Kidney (tissue), 14 donors: Measurements from ENCODE around the gene PCNX1. TPM values are rescaled to one million over a fixed set of nuclear protein-coding genes. Genes with fewer than 3 reads are reported as not detected.

Source experiments
- DNase-seq, 5 donors: peaks; one replicate each; pipeline ENCODE4 v3.0.0-alpha.2; 2013 to 2020
- FAIRE-seq: peaks from 2 replicates; lab custom pipeline; 2012; peaks lifted over from hg19 to GRCh38; lab: Jason Lieb, UNC
- H3K27ac ChIP-seq, 2 donors: one replicate each; pipeline ENCODE4 v1.7.0; 2013; ENCODE audit warnings: low read depth in 2 of 2, low read length in 2 of 2, inconsistent platforms in 1 of 2
- H3K27me3 ChIP-seq: one replicate; pipeline ENCODE4 v1.7.1; 2013; ENCODE audit warnings: low read length, inconsistent platforms; ENCODE audit not compliant: control insufficient read depth, insufficient read depth
- H3K36me3 ChIP-seq, 3 donors: one replicate each; pipeline versions ENCODE4 v1.7.0 to v1.7.1; 2013; ENCODE audit warnings: low read length in 3 of 3, control low read depth in 1 of 3, inconsistent platforms in 1 of 3; ENCODE audit not compliant: insufficient read depth in 3 of 3, control insufficient read depth in 2 of 3
- H3K4me1 ChIP-seq, 3 donors: one replicate each; pipeline versions ENCODE4 v1.7.0 to v1.7.1; 2013; ENCODE audit warnings: low read length in 3 of 3, inconsistent platforms in 1 of 3, low read depth in 1 of 3; ENCODE audit not compliant: control insufficient read depth in 2 of 3, insufficient read depth in 2 of 3
- H3K4me3 ChIP-seq, 3 donors: one replicate each; pipeline versions ENCODE4 v1.7.0 to v1.8.1; 2013; ENCODE audit warnings: low read length in 3 of 3, control low read depth in 1 of 3, inconsistent platforms in 1 of 3
- H3K9ac ChIP-seq, 3 donors: one replicate each; pipeline versions ENCODE4 v1.7.0 to v1.7.1; 2013; ENCODE audit warnings: low read length in 3 of 3, control low read depth in 1 of 3, inconsistent platforms in 1 of 3
- H3K9me3 ChIP-seq, 3 donors: one replicate each; pipeline versions ENCODE4 v1.7.0 to v1.7.1; 2013; ENCODE audit warnings: low read length in 3 of 3, control low read depth in 1 of 3, inconsistent platforms in 1 of 3; ENCODE audit not compliant: control insufficient read depth in 2 of 3, insufficient read depth in 1 of 3
- CTCF ChIP-seq: IDR thresholded peaks from 3 replicates; pipeline ENCODE4 v1.5.1; 2012; ENCODE audit warnings: mild to moderate bottlenecking, moderate library complexity, borderline replicate concordance; ENCODE audit not compliant: insufficient read depth; ENCODE audit errors: extremely low read depth
- intact Hi-C: fragments of 100-400 bp; cut with DNase I; formaldehyde crosslinking; loops from one replicate; pipeline ENCODE4 v1.11.1; 2022
- polyA plus RNA-seq: library from polyadenylated mRNA; stranded (reverse); fragments of 350-450 nt; fragmentation: Illumina TruSeq; extraction: RNeasy Lipid Tissue Mini Kit (QIAGEN cat#74804); gene quantifications from one replicate; pipeline ENCODE4 v1.2.3, GENCODE V29; 2014; ENCODE audit warnings: low read depth, low replicate concordance; ENCODE audit not compliant: insufficient read depth
- total RNA-seq: library from RNA; stranded (reverse); fragmentation: NEBNext Ultra II Directional; extraction: Animal tissue kit (Norgen Biotek cat#: 25700); gene quantifications from one replicate; pipeline ENCODE4 v1.2.1, GENCODE V29; 2021
- donor health status: control.
- donor health status: control.
- donor health status: control.
- donor health status: control.
- donor health status: control.
- donor health status: DM: yes; HTN: yes; CAD: no.
- donor health status: Normal renal cell carcinoma (clear cell type).

The PCNX1 gene
- total and polyA plus RNA-seq, 2 donors from 2014 or later = 16.2 to 55.2 TPM

GRCh38 chr14:70871001-70871400 is 36.3 kb upstream of the PCNX1 start:
- no peaks in the 10 kb centered on the region for H3K36me3 ChIP-seq
- H3K4me1 ChIP-seq = no peaks in the 10 kb centered on the region
- H3K4me3 ChIP-seq = no peak overlapping the region
- H3K9me3 ChIP-seq = peaks cover 0 to 18% (median 0%) of the 10 kb centered on the region in 3 donors
- no peaks in the 10 kb centered on the region for H3K27me3 ChIP-seq
- intact Hi-C loops = no loop called here
- no peak for DNase-seq
- FAIRE-seq = no peak
- no peak overlapping the region for H3K9ac ChIP-seq
- no peak for TF ChIP-seq CTCF
- no peak overlapping the region for H3K27ac ChIP-seq

GRCh38 chr14:70871863-70872677 is 35.2 kb upstream of the PCNX1 start:
- no peaks in the 10 kb centered on the region for H3K4me1 ChIP-seq
- H3K36me3 ChIP-seq = no peaks in the 10 kb centered on the region
- no peak overlapping the region for H3K9ac ChIP-seq
- TF ChIP-seq CTCF = no peak
- no peak for DNase-seq
- intact Hi-C loops = no loop called here
- no peak for FAIRE-seq
- H3K27ac ChIP-seq = no peak overlapping the region
- H3K27me3 ChIP-seq = no peaks in the 10 kb centered on the region
- H3K9me3 ChIP-seq = peaks cover 0 to 15% (median 0%) of the 10 kb centered on the region in 3 donors
- H3K4me3 ChIP-seq = no peak overlapping the region

- no peak overlapping the region for H3K4me3 ChIP-seq
Observed at GRCh38 chr14:70872678-70873020, 34.6 kb upstream of the PCNX1 start.

More at GRCh38 chr14:70872678-70873020, 34.6 kb upstream of the PCNX1 start:
- intact Hi-C loops = no loop called here
- Histone ChIP-seq H3K27me3 (no peaks in the 10 kb centered on the region), H3K36me3 (no peaks in the 10 kb centered on the region), H3K27ac (no peak overlapping the region), H3K9me3 (peaks cover 0 to 15% (median 0%) of the 10 kb centered on the region in 3 donors), H3K9ac (no peak overlapping the region), H3K4me1 (no peaks in the 10 kb centered on the region)
- no peak for TF ChIP-seq CTCF
- no peak for FAIRE-seq
- DNase-seq = no peak
